K562 (cell line): ENCODE measurements around the gene HBP1. TPM values are rescaled to one million over a fixed set of nuclear protein-coding genes. Genes with fewer than 3 reads are reported as not detected.

Experiments
- ATAC-seq: fragments of 200-7000 bp; cut with Tn5 transposase; 3 replicates; pipeline ENCODE4 v1.9.1; 2020; ENCODE audit warnings: moderate library complexity
- BruUV-seq: library from RNA; stranded (reverse); fragments of 400-500 nt; replicated peaks from 2 replicates; lab custom pipeline; 2021; lab: Mats Ljungman, UMichigan
- CTCF ChIA-PET: fragments of 300-600 bp; formaldehyde crosslinking; extraction: SDS; loops from one replicate; lab custom pipeline; 2021; ENCODE audit warnings: low intra/inter-chr PET ratio; lab: Yijun Ruan, JAX
- POLR2A ChIA-PET: fragments of 300-600, 350-650 bp; sonication (Branson Sonifier 250); formaldehyde crosslinking; extraction: SDS; loops from one replicate; lab custom pipeline; 2021; ENCODE audit warnings: antibody characterized with exemption, inconsistent platforms; lab: Yijun Ruan, JAX
- DNase-seq, 4 experiments: peaks; one replicate each; pipeline versions ENCODE4 v3.0.0 to v3.0.0-alpha.2; 2011 to 2018; ENCODE audit warnings: low spot score in 3 of 4, mixed read lengths in 3 of 4; ENCODE audit errors: extremely low read depth in 1 of 4
- FAIRE-seq: peaks from 2 replicates; lab custom pipeline; 2011; peaks lifted over from hg19 to GRCh38; lab: Jason Lieb, UNC
- H2AFZ ChIP-seq: 2 replicates; pipeline ENCODE4 v1.6.0; 2011; ENCODE audit warnings: low read depth, low read length, control low read depth, inconsistent platforms
- H3K27ac ChIP-seq: fragments of 200-600 bp; 3 replicates; pipeline ENCODE4 v1.8.0; 2011; ENCODE audit warnings: low read depth, mild to moderate bottlenecking, control low read depth, inconsistent platforms, low read length, moderate library complexity, mixed read lengths; ENCODE audit errors: extremely low read depth
- H3K27me3 ChIP-seq, 2 experiments: fragments of 300-600 bp in 1 of 2; 2 replicates in 1 of 2; 3 replicates in 1 of 2; pipeline versions ENCODE4 v1.6.0 to v1.8.0; 2011; ENCODE audit warnings: inconsistent platforms in 2 of 2, low read length in 2 of 2, mild to moderate bottlenecking in 1 of 2, mixed read lengths in 1 of 2, moderate library complexity in 1 of 2; ENCODE audit not compliant: control insufficient read depth in 2 of 2, insufficient read depth in 2 of 2
- H3K36me3 ChIP-seq: fragments of 300-600 bp; 3 replicates; pipeline ENCODE4 v1.8.0; 2011; ENCODE audit warnings: mild to moderate bottlenecking, low read length, inconsistent platforms; ENCODE audit not compliant: control insufficient read depth, insufficient read depth
- H3K4me1 ChIP-seq, 2 experiments: fragments of 200-600 bp in 1 of 2; replicated peaks in 1 of 2; 2 replicates in 1 of 2; 3 replicates in 1 of 2; pipeline versions ENCODE4 v1.5.1 to v1.8.0; 2011; ENCODE audit warnings: inconsistent platforms in 2 of 2, low read length in 2 of 2, mild to moderate bottlenecking in 1 of 2, mixed read lengths in 1 of 2, moderate library complexity in 1 of 2; ENCODE audit not compliant: control insufficient read depth in 2 of 2, insufficient read depth in 2 of 2
- H3K4me2 ChIP-seq: 2 replicates; pipeline ENCODE4 v1.6.1; 2011; ENCODE audit warnings: low read length, control low read depth, inconsistent platforms, mixed read lengths; ENCODE audit not compliant: insufficient read depth
- H3K4me3 ChIP-seq: fragments of 200-600 bp; sonication (generic), shearing (Covaris generic); 2 replicates; pipeline ENCODE4 v1.5.1; 2016; ENCODE audit warnings: control low read depth, inconsistent platforms
- H3K79me2 ChIP-seq: fragments of 200-600 bp; 3 replicates; pipeline ENCODE4 v1.8.0; 2011; ENCODE audit warnings: low read length, inconsistent platforms; ENCODE audit not compliant: control insufficient read depth, insufficient read depth
- H3K9ac ChIP-seq, 2 experiments: 2 replicates each; pipeline versions ENCODE4 v1.6.0 to v1.6.1; 2011; ENCODE audit warnings: low read depth in 2 of 2, low read length in 2 of 2, control low read depth in 1 of 2, inconsistent platforms in 1 of 2, mild to moderate bottlenecking in 1 of 2, mixed read lengths in 1 of 2; ENCODE audit not compliant: insufficient read depth in 1 of 2
- H3K9me1 ChIP-seq: one replicate; pipeline ENCODE4 v1.6.0; 2011; ENCODE audit warnings: inconsistent platforms, mild to moderate bottlenecking, low read length, moderate library complexity; ENCODE audit not compliant: control insufficient read depth, insufficient read depth
- H3K9me3 ChIP-seq: replicated peaks from 2 replicates; pipeline ENCODE4 v1.5.1; 2011; ENCODE audit warnings: low read depth, low read length, inconsistent platforms; ENCODE audit not compliant: control insufficient read depth, insufficient read depth
- H4K20me1 ChIP-seq: replicated peaks from 2 replicates; pipeline ENCODE4 v1.6.1; 2011; ENCODE audit warnings: low read length, inconsistent platforms, mixed read lengths; ENCODE audit not compliant: control insufficient read depth, insufficient read depth
- ASH1L ChIP-seq: fragments of 450-650 bp; IDR thresholded peaks from 2 replicates; pipeline ENCODE4 v1.6.1; 2018; ENCODE audit warnings: borderline replicate concordance, mild to moderate bottlenecking, low read depth; ENCODE audit not compliant: partially characterized antibody
- C11orf30 ChIP-seq: fragments of 450-650 bp; IDR thresholded peaks from 2 replicates; pipeline ENCODE4 v1.6.1; 2016; ENCODE audit warnings: low read depth, mild to moderate bottlenecking
- CTCF ChIP-seq, 3 experiments: IDR thresholded peaks in 2 of 3; conservative IDR thresholded peaks in 1 of 3; 2 replicates each; pipeline ENCODE4 v1.5.1; 2011 to 2012; ENCODE audit warnings: low read length in 3 of 3, mild to moderate bottlenecking in 3 of 3, control low read depth in 2 of 3, improper control_type of control experiment in 1 of 3, inconsistent platforms in 1 of 3, low read depth in 1 of 3, mixed read lengths in 1 of 3, moderate library complexity in 1 of 3; ENCODE audit not compliant: insufficient read depth in 2 of 3
- EHMT2 ChIP-seq: fragments of 450-650 bp; IDR thresholded peaks from 2 replicates; pipeline ENCODE4 v1.6.1; 2018; ENCODE audit warnings: antibody characterized with exemption
- FOXA3 ChIP-seq, 2 experiments: fragments of 450-650 bp in 1 of 2; sonication (generic) in 1 of 2; formaldehyde crosslinking; IDR thresholded peaks in 1 of 2; conservative IDR thresholded peaks in 1 of 2; 2 replicates each; pipeline versions ENCODE4 v1.4.0 to v1.8.0; 2020 to 2022; ENCODE audit warnings: mild to moderate bottlenecking in 2 of 2, missing genetic modification reagents in 1 of 2
- GABPB1 ChIP-seq: sonication (generic); formaldehyde crosslinking; IDR thresholded peaks from 2 replicates; pipeline ENCODE4 v1.8.0; 2022; ENCODE audit warnings: mild to moderate bottlenecking, missing genetic modification reagents
- GTF2A2 ChIP-seq: IDR thresholded peaks from 2 replicates; pipeline ENCODE4 v1.6.1; 2016; ENCODE audit warnings: mild to moderate bottlenecking, missing genetic modification characterization, missing compliant biosample characterization
- HDAC3 ChIP-seq: fragments of 450-650 bp; IDR thresholded peaks from 2 replicates; pipeline ENCODE4 v1.6.1; 2018; ENCODE audit warnings: borderline replicate concordance, mild to moderate bottlenecking, moderate library complexity; ENCODE audit not compliant: partially characterized antibody
- HOXB6 ChIP-seq: fragments of 250-450 bp; sonication (Bioruptor Pico); IDR thresholded peaks from 2 replicates; pipeline ENCODE4 v1.5.1; 2022; ENCODE audit warnings: mild to moderate bottlenecking, borderline replicate concordance
- KDM1A ChIP-seq, 2 experiments: fragments of 450-650 bp; IDR thresholded peaks; 2 replicates each; pipeline ENCODE4 v1.6.1; 2016; ENCODE audit warnings: mild to moderate bottlenecking in 2 of 2
- KDM5B ChIP-seq: fragments of 200-600 bp; sonication (generic); IDR thresholded peaks from 2 replicates; pipeline ENCODE4 v1.6.1; 2012; ENCODE audit warnings: low read depth, mild to moderate bottlenecking, moderate library complexity, low read length, control low read depth, inconsistent platforms; ENCODE audit not compliant: insufficient replicate concordance
- MEIS2 ChIP-seq: fragments of 450-650 bp; IDR thresholded peaks from 2 replicates; pipeline ENCODE4 v1.6.1; 2014; ENCODE audit warnings: mild to moderate bottlenecking; ENCODE audit not compliant: partially characterized antibody
- NRF1 ChIP-seq, 2 experiments: fragments of 450-650 bp; IDR thresholded peaks in 1 of 2; conservative IDR thresholded peaks in 1 of 2; 2 replicates each; pipeline ENCODE4 v1.6.1; 2014; ENCODE audit warnings: mild to moderate bottlenecking in 2 of 2
- PYGO2 ChIP-seq: fragments of 450-650 bp; IDR thresholded peaks from 2 replicates; pipeline ENCODE4 v1.6.1; 2016; ENCODE audit warnings: mild to moderate bottlenecking, missing genetic modification characterization, moderate library complexity, missing compliant biosample characterization
- RBM15 ChIP-seq: fragments of 200-400 bp; formaldehyde crosslinking; IDR thresholded peaks from 2 replicates; pipeline ENCODE4 v1.6.1; 2018; ENCODE audit warnings: mild to moderate bottlenecking, low read length, moderate library complexity; ENCODE audit not compliant: insufficient read depth
- RHOXF2B ChIP-seq: fragments of 250-450 bp; sonication (Bioruptor Pico); conservative IDR thresholded peaks from 2 replicates; pipeline ENCODE4 v1.5.1; 2021
- RUNX1 ChIP-seq: sonication (generic); IDR thresholded peaks from 2 replicates; pipeline ENCODE4 v1.6.1; 2016; ENCODE audit warnings: antibody characterized with exemption, low read depth
- SMAD3 ChIP-seq: fragments of 450-650 bp; formaldehyde crosslinking; conservative IDR thresholded peaks from 2 replicates; pipeline ENCODE4 v1.4.0; 2020; ENCODE audit warnings: mild to moderate bottlenecking
- XRCC5 ChIP-seq: fragments of 200-400 bp; formaldehyde crosslinking; IDR thresholded peaks from 2 replicates; pipeline ENCODE4 v1.6.1; 2017; ENCODE audit warnings: low read depth, mild to moderate bottlenecking, low read length
- WGBS: fragments of 100-300 bp; shearing (Covaris generic); methylation state at CpG from one replicate; pipeline ENCODE4 v1.1.6; 2016; ENCODE audit warnings: low coverage, mixed read lengths; ENCODE audit not compliant: insufficient coverage; ENCODE audit errors: missing lambda C conversion rate; 5-methylcytosine and 5-hydroxymethylcytosine counted together
- in situ Hi-C: fragments of 300-500 bp; cut with MboI; formaldehyde crosslinking; loops from 4 replicates; pipeline ENCODE4 v1.15.0; 2018; ENCODE audit warnings: inconsistent platforms, mixed read lengths
- intact Hi-C: fragments of 100-400 bp; cut with micrococcal nuclease; formaldehyde crosslinking; loops from 2 replicates; pipeline ENCODE4 v1.14.2; 2022
- polyA plus RNA-seq, 8 experiments: library from polyadenylated mRNA; depleted of rRNA in 4 of 8; stranded (reverse) in 5 of 8; unstranded in 3 of 8; fragments of >200 nt; fragmentation: Nextera tagmentation in 2 of 8; fragmentation: Illumina TruSeq in 1 of 8; extraction: Ambion mirVana in 2 of 8; extraction: Trizol in 1 of 8; gene quantifications; 2 replicates each; pipeline versions ENCODE4 v1.2.1 to v1.2.3, GENCODE V29; 2011 to 2014; ENCODE audit warnings: inconsistent platforms in 1 of 8, missing spikeins in 1 of 8
- total RNA-seq, 7 experiments: library from RNA; depleted of rRNA in 6 of 7; stranded (reverse); fragments of >200 nt in 6 of 7; fragmentation: Illumina TruSeq in 2 of 7; extraction: Trizol in 2 of 7; gene quantifications; 2 replicates each; pipeline versions ENCODE4 v1.2.1 to v1.2.3, GENCODE V29; 2011 to 2021; ENCODE audit warnings: low replicate concordance in 1 of 7

HBP1 gene
- total and polyA plus RNA-seq, 9 of the 15 experiments (the other 6 are each of a cell fraction or from before 2014, with no cell fraction given), result 18.7 to 59.9 (median 27.0) TPM

DNA sequence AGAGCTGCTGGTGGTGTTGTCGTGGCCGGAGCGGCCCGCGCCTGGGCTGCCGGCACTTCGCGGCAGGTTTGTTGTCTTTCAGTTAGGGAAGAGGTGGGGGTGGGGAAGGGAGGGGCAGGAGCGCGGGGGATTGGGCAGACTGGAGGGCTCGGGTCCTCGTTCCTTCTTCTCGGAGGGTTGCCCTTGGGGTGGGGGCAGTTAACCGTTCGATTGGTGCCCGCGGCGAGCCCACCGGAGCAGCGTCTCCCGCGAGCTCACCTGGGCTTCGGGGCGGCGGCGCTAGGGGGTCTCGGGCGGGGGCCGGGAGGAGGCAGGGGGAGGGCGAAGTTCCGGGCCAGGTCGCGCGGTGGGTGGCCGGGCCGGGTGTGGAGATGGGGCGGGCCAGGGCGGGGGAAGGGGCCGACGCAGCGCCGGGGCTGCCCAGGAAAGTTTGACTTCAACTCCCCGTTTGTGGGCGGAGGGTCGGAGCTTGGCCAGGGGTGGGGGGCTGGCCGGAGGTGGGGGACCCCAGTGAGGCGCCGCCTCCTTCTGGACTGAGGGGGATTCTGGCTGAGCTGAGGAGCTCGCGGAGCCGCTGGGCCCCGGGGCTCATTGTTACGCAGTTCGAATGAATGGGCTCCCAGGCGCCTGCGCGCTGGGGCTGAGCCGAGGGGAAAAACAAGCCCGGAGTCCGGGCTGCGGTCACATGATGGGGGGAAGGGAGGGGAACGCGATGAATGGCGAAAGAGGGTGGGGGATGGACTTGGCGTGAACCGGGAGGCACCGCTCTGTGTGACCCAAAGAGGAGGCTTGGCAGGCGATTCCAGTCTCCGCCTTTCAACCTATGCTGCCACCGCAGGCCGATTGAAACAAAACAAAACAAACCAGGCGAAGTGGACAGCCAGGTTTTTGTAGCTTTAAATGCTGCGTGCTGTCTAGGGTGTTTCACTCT lies 582 bp downstream of the HBP1 start:
- Histone ChIP-seq H3K36me3 (no peaks in the 10 kb centered on the region; the same call in 2 of the 3 replicates), H3K27ac (peak overlapping the region; percentile 93), H3K4me3 (peak overlapping the region; percentile 74), H3K79me2 (peaks cover 44% of the 10 kb centered on the region), H3K27me3 (no peaks in the 10 kb centered on the region), H3K4me2 (peak overlapping the region; percentile 89), H2AFZ (peak overlapping the region; percentile 86), H3K9ac (peak overlapping the region; percentile 80 to 97), H3K4me1 (peaks cover 5 to 30% of the 10 kb centered on the region in 2 experiments), H4K20me1 (no peaks in the 10 kb centered on the region; the same call in none of the 2 replicates), H3K9me1 (no peaks in the 10 kb centered on the region), H3K9me3 (no peaks in the 10 kb centered on the region)
- BruUV-seq, result no TSS peak
- in situ Hi-C loops (no loop called here), intact Hi-C loops (loop anchor here (2.0 to 5.0 kb wide), 4 partner anchors 123 to 507 kb away; partner anchors contain the start of genes CCDC71L and PIK3CG)
- FAIRE-seq (peak; percentile 88), ATAC-seq (peak; percentile 76), DNase-seq (peak; percentile 93 to 100 (median 94))
- WGBS, result under 1% methylated on average over 50 of the region's 73 CpGs
- POLR2A ChIA-PET, result interaction anchor here (0.6 to 4.3 kb wide), 50 partner anchors 8 to 884 kb away, joined by 3 to 35 read pairs (median 4); partner anchors contain the start of genes CBLL1, COG5, DUS4L and NAMPT
- CTCF ChIA-PET, result interaction anchor here (0.6 kb wide), 1 partner anchor 332 kb away, joined by 3 read pairs; no protein-coding TSS in a partner anchor
- peak; percentile 62 for TF ChIP-seq HDAC3
- no peak for TF ChIP-seq ASH1L
- TF ChIP-seq HOXB6 (CRISPR knock-in tag), result no peak
- TF ChIP-seq FOXA3 (CRISPR knock-in tag; conservative IDR thresholded peaks at IDR 0.05 in 1 of 2, IDR thresholded peaks at IDR 0.05 in 1 of 2), result peak in 1 of 2 experiments; percentile 79; a peak in 1 of 4 replicates
- TF ChIP-seq EHMT2, result peak; percentile 46; the same call in 1 of the 2 replicates
- no peak for TF ChIP-seq RHOXF2B (CRISPR knock-in tag)
- peak; percentile 95 to 96 for TF ChIP-seq NRF1 (conservative IDR thresholded peaks at IDR 0.05 in 1 of 2, IDR thresholded peaks at IDR 0.05 in 1 of 2)
- no peak for TF ChIP-seq RBM15
- peak; percentile 46 for TF ChIP-seq GABPB1
- no peak for TF ChIP-seq PYGO2 (tag)
- no peak for TF ChIP-seq GTF2A2 (tag)
- peak; percentile 90 for TF ChIP-seq XRCC5
- TF ChIP-seq KDM1A (IDR thresholded peaks at IDR 0.05), result peak in 1 of 2 experiments; percentile 65; a peak in 1 of 4 replicates
- 0 out of 2 replicates have a peak, but pooled peaks have one; percentile 35 for TF ChIP-seq RUNX1
- peak; percentile 75 for TF ChIP-seq MEIS2
- TF ChIP-seq SMAD3 (CRISPR knock-in tag), result peak; percentile 73; the same call in 1 of the 2 replicates
- TF ChIP-seq C11orf30, result peak; percentile 62
- TF ChIP-seq KDM5B, result peak; percentile 37
- TF ChIP-seq CTCF (IDR thresholded peaks at IDR 0.05 in 2 of 3, conservative IDR thresholded peaks at IDR 0.05 in 1 of 3; ENCODE audit: insufficient read depth in 2 of 3, low read depth in 1 of 3, low read length in 3 of 3), result peak; percentile 32 to 52 (median 46); a peak in 5 of 6 replicates
